ENCODE measurements around the gene LRRC43. TPM values are rescaled to one million over a fixed set of nuclear protein-coding genes. Genes with fewer than 3 reads are reported as not detected.

LRRC43 gene
- total and polyA plus RNA-seq, 2 donors (not counting 1 experiment from before 2014, with no cell fraction given), result 0.61 to 3.6 TPM

DNA sequence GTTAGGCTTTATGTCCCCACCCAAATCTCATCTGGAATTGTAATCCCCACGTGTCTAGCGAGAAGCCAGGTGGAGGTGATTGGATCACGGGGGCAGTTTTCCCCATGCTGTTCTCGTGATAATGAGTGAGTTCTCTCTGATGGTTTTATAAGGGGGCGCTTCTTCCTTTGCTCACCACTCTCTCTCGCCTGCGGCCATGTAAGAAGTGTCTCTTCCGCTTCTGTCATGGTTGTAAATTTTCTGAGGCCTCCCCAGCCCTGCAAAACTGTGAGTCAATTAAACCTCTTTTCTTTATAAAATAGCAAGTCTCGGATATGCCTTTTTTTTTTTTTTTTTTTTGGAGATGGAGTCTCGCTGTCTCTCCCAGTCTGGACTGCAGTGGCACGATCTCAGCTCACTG is 22.2 kb upstream of the LRRC43 start:
- H3K79me2 ChIP-seq (ENCODE audit: control insufficient read depth, insufficient read depth, low read length), result no peaks in the 10 kb centered on the region
- TF ChIP-seq, protein P1, sequence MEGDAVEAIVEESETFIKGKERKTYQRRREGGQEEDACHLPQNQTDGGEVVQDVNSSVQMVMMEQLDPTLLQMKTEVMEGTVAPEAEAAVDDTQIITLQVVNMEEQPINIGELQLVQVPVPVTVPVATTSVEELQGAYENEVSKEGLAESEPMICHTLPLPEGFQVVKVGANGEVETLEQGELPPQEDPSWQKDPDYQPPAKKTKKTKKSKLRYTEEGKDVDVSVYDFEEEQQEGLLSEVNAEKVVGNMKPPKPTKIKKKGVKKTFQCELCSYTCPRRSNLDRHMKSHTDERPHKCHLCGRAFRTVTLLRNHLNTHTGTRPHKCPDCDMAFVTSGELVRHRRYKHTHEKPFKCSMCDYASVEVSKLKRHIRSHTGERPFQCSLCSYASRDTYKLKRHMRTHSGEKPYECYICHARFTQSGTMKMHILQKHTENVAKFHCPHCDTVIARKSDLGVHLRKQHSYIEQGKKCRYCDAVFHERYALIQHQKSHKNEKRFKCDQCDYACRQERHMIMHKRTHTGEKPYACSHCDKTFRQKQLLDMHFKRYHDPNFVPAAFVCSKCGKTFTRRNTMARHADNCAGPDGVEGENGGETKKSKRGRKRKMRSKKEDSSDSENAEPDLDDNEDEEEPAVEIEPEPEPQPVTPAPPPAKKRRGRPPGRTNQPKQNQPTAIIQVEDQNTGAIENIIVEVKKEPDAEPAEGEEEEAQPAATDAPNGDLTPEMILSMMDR (conservative IDR thresholded peaks at IDR 0.05 in 1 of 2, IDR thresholded peaks at IDR 0.05 in 1 of 2; ENCODE audit: low read depth in 1 of 2, low read length in 2 of 2), result no peak
- no peak for TF ChIP-seq EZH2 (IDR thresholded peaks at IDR 0.05; ENCODE audit: low read length, missing control alignments)
- H4K20me1 ChIP-seq (ENCODE audit: control insufficient read depth, extremely low read depth, insufficient read depth, low read length), result no peaks in the 10 kb centered on the region
- no peak overlapping the region for H3K4me3 ChIP-seq (replicated peaks in 1 of 4; ENCODE audit: control extremely low read depth in 1 of 4, insufficient read depth in 1 of 4, low read depth in 3 of 4, low read length in 4 of 4)
- no peak overlapping the region for H3K9ac ChIP-seq (ENCODE audit: insufficient read depth, low read length)
- no peak for DNase-seq (ENCODE audit: low read depth in 2 of 2)
- no peaks in the 10 kb centered on the region for H3K27me3 ChIP-seq (ENCODE audit: control insufficient read depth, insufficient read depth, low read length)
- H3K4me1 ChIP-seq (ENCODE audit: control insufficient read depth, extremely low read depth, insufficient read depth, low read length), result no peaks in the 10 kb centered on the region
- no peak overlapping the region for H3K27ac ChIP-seq (ENCODE audit: insufficient read depth, low read length)
- H3K36me3 ChIP-seq (ENCODE audit: control insufficient read depth, insufficient read depth, low read length), result no peaks in the 10 kb centered on the region
- no peaks in the 10 kb centered on the region for H3K9me3 ChIP-seq (ENCODE audit: control insufficient read depth, insufficient read depth, low read depth, low read length)
- H3K4me2 ChIP-seq (ENCODE audit: extremely low read depth, insufficient read depth, low read length), result no peak overlapping the region
- H2AFZ ChIP-seq (ENCODE audit: low read length), result no peak overlapping the region

DNA sequence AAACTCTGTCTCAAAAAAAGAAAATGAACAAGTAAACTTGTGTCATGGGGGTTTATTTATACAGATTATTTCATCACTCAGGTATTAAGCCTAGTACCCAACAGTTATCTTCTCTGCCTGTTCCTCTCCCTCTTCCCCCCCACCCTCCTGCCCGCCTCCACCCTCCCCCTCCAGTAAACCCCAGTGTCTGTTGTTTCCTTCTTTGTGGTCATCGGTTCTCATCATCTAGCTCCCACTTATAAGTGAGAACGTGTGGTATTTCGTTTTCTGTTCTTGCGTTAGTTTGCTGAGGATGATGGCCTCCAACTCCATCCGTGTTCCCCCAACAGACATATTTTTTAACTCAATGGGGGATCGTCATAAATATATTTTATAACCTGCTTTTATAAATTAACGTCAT is 21.2 kb upstream of the LRRC43 start:
- no peak for DNase-seq (ENCODE audit: low read depth in 2 of 2)
- no peak overlapping the region for H3K27ac ChIP-seq (ENCODE audit: insufficient read depth, low read length)
- TF ChIP-seq, protein P1 (conservative IDR thresholded peaks at IDR 0.05 in 1 of 2, IDR thresholded peaks at IDR 0.05 in 1 of 2; ENCODE audit: low read depth in 1 of 2, low read length in 2 of 2), result no peak
- TF ChIP-seq EZH2 (IDR thresholded peaks at IDR 0.05; ENCODE audit: low read length, missing control alignments), result no peak
- H3K9me3 ChIP-seq (ENCODE audit: control insufficient read depth, insufficient read depth, low read depth, low read length), result no peaks in the 10 kb centered on the region
- H3K27me3 ChIP-seq (ENCODE audit: control insufficient read depth, insufficient read depth, low read length), result no peaks in the 10 kb centered on the region
- no peaks in the 10 kb centered on the region for H3K4me1 ChIP-seq (ENCODE audit: control insufficient read depth, extremely low read depth, insufficient read depth, low read length)
- H3K4me3 ChIP-seq (replicated peaks in 1 of 4; ENCODE audit: control extremely low read depth in 1 of 4, insufficient read depth in 1 of 4, low read depth in 3 of 4, low read length in 4 of 4), result no peak overlapping the region
- H3K36me3 ChIP-seq (ENCODE audit: control insufficient read depth, insufficient read depth, low read length), result no peaks in the 10 kb centered on the region
- H3K4me2 ChIP-seq (ENCODE audit: extremely low read depth, insufficient read depth, low read length), result no peak overlapping the region
- H3K79me2 ChIP-seq (ENCODE audit: control insufficient read depth, insufficient read depth, low read length), result no peaks in the 10 kb centered on the region
- no peak overlapping the region for H2AFZ ChIP-seq (ENCODE audit: low read length)
- no peak overlapping the region for H3K9ac ChIP-seq (ENCODE audit: insufficient read depth, low read length)
- H4K20me1 ChIP-seq (ENCODE audit: control insufficient read depth, extremely low read depth, insufficient read depth, low read length), result no peaks in the 10 kb centered on the region

DNA sequence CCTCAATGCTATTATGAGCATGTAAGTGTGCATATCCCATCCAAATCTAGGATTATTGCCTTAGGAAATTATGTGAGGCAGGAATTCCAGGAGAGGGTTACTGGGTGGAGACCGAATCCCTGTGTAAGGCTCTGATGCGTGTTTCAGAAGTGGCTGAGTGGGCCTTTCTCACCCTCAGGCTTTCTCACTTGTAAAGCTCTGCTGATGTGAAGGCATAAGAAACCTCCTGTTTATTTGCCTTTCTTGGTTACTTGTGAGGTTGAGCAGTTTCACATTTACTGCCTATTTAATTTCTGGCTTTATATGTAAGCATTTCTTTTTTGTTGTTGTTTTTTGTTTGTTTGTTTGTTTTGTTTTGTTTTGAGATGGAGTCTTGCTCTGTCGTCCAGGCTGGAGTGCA is 19.9 kb upstream of the LRRC43 start:
- H3K27me3 ChIP-seq (ENCODE audit: control insufficient read depth, insufficient read depth, low read length), result no peaks in the 10 kb centered on the region
- no peaks in the 10 kb centered on the region for H3K9me3 ChIP-seq (ENCODE audit: control insufficient read depth, insufficient read depth, low read depth, low read length)
- H3K27ac ChIP-seq (ENCODE audit: insufficient read depth, low read length), result no peak overlapping the region
- no peaks in the 10 kb centered on the region for H3K4me1 ChIP-seq (ENCODE audit: control insufficient read depth, extremely low read depth, insufficient read depth, low read length)
- H3K9ac ChIP-seq (ENCODE audit: insufficient read depth, low read length), result no peak overlapping the region
- no peaks in the 10 kb centered on the region for H4K20me1 ChIP-seq (ENCODE audit: control insufficient read depth, extremely low read depth, insufficient read depth, low read length)
- H3K4me2 ChIP-seq (ENCODE audit: extremely low read depth, insufficient read depth, low read length), result no peak overlapping the region
- no peaks in the 10 kb centered on the region for H3K36me3 ChIP-seq (ENCODE audit: control insufficient read depth, insufficient read depth, low read length)
- H3K4me3 ChIP-seq (replicated peaks in 1 of 4; ENCODE audit: control extremely low read depth in 1 of 4, insufficient read depth in 1 of 4, low read depth in 3 of 4, low read length in 4 of 4), result no peak overlapping the region
- no peak for DNase-seq (ENCODE audit: low read depth in 2 of 2)
- H3K79me2 ChIP-seq (ENCODE audit: control insufficient read depth, insufficient read depth, low read length), result no peaks in the 10 kb centered on the region
- TF ChIP-seq, protein P1 (conservative IDR thresholded peaks at IDR 0.05 in 1 of 2, IDR thresholded peaks at IDR 0.05 in 1 of 2; ENCODE audit: low read depth in 1 of 2, low read length in 2 of 2), result no peak
- no peak for TF ChIP-seq EZH2 (IDR thresholded peaks at IDR 0.05; ENCODE audit: low read length, missing control alignments)
- H2AFZ ChIP-seq (ENCODE audit: low read length), result no peak overlapping the region
